Smooth muscle cell (in vitro differentiated cells): Measurements from ENCODE around the gene NOS3. TPM values are rescaled to one million over a fixed set of nuclear protein-coding genes. Genes with fewer than 3 reads are reported as not detected.

Source experiments
- DNase-seq: peaks from one replicate; lab custom pipeline; 2025; ENCODE audit not compliant: unreplicated experiment; lab: John Stamatoyannopoulos, UW
- H2AFZ ChIP-seq: fragments of 200-600 bp; sonication (generic); 2 replicates; pipeline ENCODE4 v1.6.0; 2016; ENCODE audit warnings: antibody characterized with exemption, low read depth, mild to moderate bottlenecking
- H3F3A ChIP-seq: fragments of 200-600 bp; sonication (generic); 2 replicates; pipeline ENCODE4 v1.6.0; 2017; ENCODE audit warnings: antibody characterized with exemption, low read depth
- H3K27ac ChIP-seq: fragments of 200-600 bp; sonication (generic); 2 replicates; pipeline ENCODE4 v1.5.1; 2016; ENCODE audit warnings: low read depth, mild to moderate bottlenecking
- H3K27me3 ChIP-seq: fragments of 200-600 bp; sonication (generic); 2 replicates; pipeline ENCODE4 v1.6.1; 2016; ENCODE audit warnings: low read depth, mild to moderate bottlenecking
- H3K36me3 ChIP-seq: fragments of 200-600 bp; sonication (generic); 2 replicates; pipeline ENCODE4 v1.5.1; 2016; ENCODE audit warnings: low read depth
- H3K4me1 ChIP-seq: fragments of 200-600 bp; sonication (generic); 2 replicates; pipeline ENCODE4 v1.5.1; 2016; ENCODE audit warnings: low read depth
- H3K4me2 ChIP-seq: fragments of 200-600 bp; sonication (generic); 2 replicates; pipeline ENCODE4 v1.6.0; 2016; ENCODE audit warnings: mild to moderate bottlenecking
- H3K4me3 ChIP-seq: fragments of 200-600 bp; sonication (generic); 2 replicates; pipeline ENCODE4 v1.5.1; 2016; ENCODE audit warnings: mild to moderate bottlenecking
- H3K79me2 ChIP-seq: fragments of 200-600 bp; sonication (generic); 2 replicates; pipeline ENCODE4 v1.6.0; 2016; ENCODE audit warnings: low read depth, mild to moderate bottlenecking
- H3K9ac ChIP-seq: fragments of 200-600 bp; sonication (generic); 2 replicates; pipeline ENCODE4 v1.6.0; 2016; ENCODE audit warnings: low read depth
- H3K9me3 ChIP-seq: fragments of 200-600 bp; sonication (generic); replicated peaks from 2 replicates; pipeline ENCODE4 v1.5.1; 2016; ENCODE audit warnings: low read depth
- H4K20me1 ChIP-seq: fragments of 200-600 bp; sonication (generic); 2 replicates; pipeline ENCODE4 v1.6.0; 2016; ENCODE audit warnings: low read depth
- CTCF ChIP-seq: fragments of 200-600 bp; sonication (generic); IDR thresholded peaks from 2 replicates; pipeline ENCODE4 v1.5.1; 2017; ENCODE audit warnings: borderline replicate concordance, mild to moderate bottlenecking, antibody characterized with exemption; ENCODE audit not compliant: insufficient read depth, poor library complexity, severe bottlenecking
- WGBS: methylation state at CpG from one replicate; pipeline ENCODE4 v1.1.7; 2016; ENCODE audit warnings: low lambda C conversion rate; 5-methylcytosine and 5-hydroxymethylcytosine counted together
- polyA plus RNA-seq: library from polyadenylated mRNA; unstranded; fragments of >200 nt; fragmentation: Nextera tagmentation; extraction: Ambion mirVana; gene quantifications from 2 replicates; pipeline ENCODE4 v1.2.1, GENCODE V29; 2016
- total RNA-seq: library from RNA; depleted of rRNA; stranded (reverse); fragments of >200 nt; gene quantifications from 2 replicates; pipeline ENCODE4 v1.2.3, GENCODE V29; 2014

NOS3 gene
- total and polyA plus RNA-seq, 2 experiments from 2014 or later, result 3.4 to 11.7 TPM

- Histone ChIP-seq H3K4me3 (peak overlapping the region; percentile 36), H2AFZ (no peak overlapping the region), H3K27me3 (peaks cover 23% of the 10 kb centered on the region), H3K79me2 (no peaks in the 10 kb centered on the region), H3K4me1 (peaks cover 32% of the 10 kb centered on the region), H3F3A (peaks cover 10% of the 10 kb centered on the region), H3K9ac (no peak overlapping the region), H3K27ac (no peak overlapping the region), H4K20me1 (no peaks in the 10 kb centered on the region), H3K36me3 (no peaks in the 10 kb centered on the region), H3K4me2 (peak overlapping the region; percentile 74), H3K9me3 (no peaks in the 10 kb centered on the region)
- no peak for DNase-seq
- WGBS, result 17% methylated on average over 18 of the region's 62 CpGs
- TF ChIP-seq CTCF, result no peak
These were observed 13.3 kb upstream of the NOS3 start for GRCh38 chr7:150977382-150978125.

- Histone ChIP-seq H3K27me3 (peaks cover 23% of the 10 kb centered on the region), H2AFZ (peak within 1 kb of the TSS; percentile 77), H3K9me3 (no peaks in the 10 kb centered on the region), H4K20me1 (no peaks in the 10 kb centered on the region), H3K4me3 (peak within 1 kb of the TSS; percentile 53), H3F3A (peaks cover 10% of the 10 kb centered on the region), H3K9ac (no peak within 1 kb of the TSS), H3K36me3 (no peaks in the 10 kb centered on the region), H3K79me2 (no peaks in the 10 kb centered on the region), H3K4me2 (peak within 1 kb of the TSS; percentile 95), H3K27ac (no peak within 1 kb of the TSS), H3K4me1 (peaks cover 32% of the 10 kb centered on the region)
- DNase-seq, result no peak
- TF ChIP-seq CTCF, result no peak
- 1% methylated on average over 34 of the region's 81 CpGs for WGBS
These were observed 12.6 kb upstream of the NOS3 start, which contains the start of gene KCNH2 for GRCh38 chr7:150978126-150978789. KCNH2 (minus strand) TSS chr7:150978321; CDS start chr7:150977913, 408 bp downstream.

- Histone ChIP-seq H3K36me3 (no peaks in the 10 kb centered on the region), H3K9me3 (no peaks in the 10 kb centered on the region), H3K27me3 (peaks cover 23% of the 10 kb centered on the region), H3K9ac (no peak overlapping the region), H3F3A (peaks cover 10% of the 10 kb centered on the region), H2AFZ (no peak overlapping the region), H3K79me2 (no peaks in the 10 kb centered on the region), H3K4me2 (peak overlapping the region; percentile 95), H3K4me3 (no peak overlapping the region), H3K4me1 (peaks cover 32% of the 10 kb centered on the region), H4K20me1 (no peaks in the 10 kb centered on the region), H3K27ac (no peak overlapping the region)
- DNase-seq, result no peak
- TF ChIP-seq CTCF, result no peak
- 55% methylated on average over 7 of the region's 7 CpGs for WGBS
These were observed 11.0 kb upstream of the NOS3 start for GRCh38 chr7:150979713-150980390.
